Forelimb muscle (tissue), 1 donor: Measurements from ENCODE around the gene BCOR. TPM values are rescaled to one million over a fixed set of nuclear protein-coding genes. Genes with fewer than 3 reads are reported as not detected.

Source experiments
- DNase-seq: peaks from one replicate; pipeline ENCODE4 v3.0.0-alpha.2; 2013; ENCODE audit warnings: low read depth
- polyA plus RNA-seq: library from polyadenylated mRNA; unstranded; fragments of 120-200 nt; gene quantifications from one replicate; pipeline ENCODE4 v1.2.1, GENCODE V29; 2013; ENCODE audit not compliant: insufficient read length

The BCOR gene
- polyA plus RNA-seq, 1 donor = 24.0 TPM

DNA sequence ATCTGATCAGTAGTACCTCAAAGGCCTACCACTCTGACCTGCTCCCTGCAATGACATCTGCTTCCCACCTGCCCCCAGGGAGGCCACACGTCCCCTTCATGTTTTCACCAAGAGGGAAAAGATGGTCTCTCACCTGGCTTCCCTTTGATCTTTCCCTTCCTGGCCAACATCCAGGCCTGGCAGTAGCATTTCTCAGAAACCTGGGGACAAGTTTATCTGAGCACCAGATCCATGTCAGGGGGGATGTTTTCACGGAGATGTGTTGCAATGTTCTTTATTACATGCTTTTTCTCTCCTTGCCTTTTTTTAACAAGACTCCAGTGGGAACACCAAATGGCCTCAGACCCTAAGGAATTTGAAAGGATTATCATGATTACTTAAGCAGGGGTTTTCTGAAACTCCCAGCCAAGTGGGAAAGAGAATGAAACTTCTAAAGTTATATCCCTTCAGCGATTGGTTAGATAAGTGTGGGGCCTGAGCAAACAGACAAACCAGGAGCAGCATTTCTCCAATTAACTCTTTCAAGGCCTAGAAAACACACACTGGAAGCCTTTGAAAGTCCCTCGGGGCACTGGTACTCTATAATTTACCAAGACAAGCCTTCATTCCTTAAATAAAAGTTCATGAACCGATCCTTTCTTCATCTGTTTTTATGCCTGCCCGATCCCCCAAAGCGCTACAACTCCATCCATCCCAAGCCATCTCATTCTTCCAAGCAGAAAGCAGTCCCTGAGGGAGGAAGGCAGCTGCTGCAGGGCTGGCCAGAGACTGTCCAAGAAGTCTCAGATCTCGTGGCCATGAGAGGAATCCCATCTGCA, 94.1 kb downstream of the BCOR start:
- no peak for DNase-seq

DNA sequence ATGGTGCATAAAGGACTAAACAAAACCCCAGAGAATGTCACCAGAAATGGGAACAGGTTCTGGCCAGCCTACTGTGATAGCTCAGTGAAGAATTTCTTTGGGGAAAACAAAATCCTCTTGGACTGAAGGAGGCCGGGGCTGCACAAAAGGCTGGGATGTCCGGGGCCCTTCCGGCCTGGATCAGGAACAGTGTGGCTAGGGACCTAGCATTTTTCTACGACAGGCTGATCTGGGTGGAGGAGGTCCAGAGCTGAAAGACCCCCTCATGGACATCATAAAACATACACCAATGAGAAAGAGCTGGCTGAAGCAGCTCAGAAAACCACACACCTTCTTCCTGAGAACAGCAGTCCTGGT, 94.7 kb downstream of the BCOR start:
- DNase-seq = no peak
